Esophagus muscularis mucosa (tissue), 3 donors: ENCODE measurements around the gene NAA60.

Experiments used
- POLR2A ChIP-seq: fragments of 450-650 bp; IDR thresholded peaks from one replicate; pipeline ENCODE4 v1.6.1; 2017; ENCODE audit warnings: antibody characterized with exemption, moderate library complexity, mild to moderate bottlenecking, low read depth
- TF ChIP-seq, protein P1 (sequence below), 3 experiments: fragments of 200-600 bp in 2 of 3; fragments of 450-650 bp in 1 of 3; sonication (generic) in 2 of 3; IDR thresholded peaks; one replicate each; pipeline ENCODE4 v1.5.1; 2017 to 2019; ENCODE audit warnings: antibody characterized with exemption in 3 of 3, mild to moderate bottlenecking in 2 of 3, moderate library complexity in 1 of 3

DNA sequence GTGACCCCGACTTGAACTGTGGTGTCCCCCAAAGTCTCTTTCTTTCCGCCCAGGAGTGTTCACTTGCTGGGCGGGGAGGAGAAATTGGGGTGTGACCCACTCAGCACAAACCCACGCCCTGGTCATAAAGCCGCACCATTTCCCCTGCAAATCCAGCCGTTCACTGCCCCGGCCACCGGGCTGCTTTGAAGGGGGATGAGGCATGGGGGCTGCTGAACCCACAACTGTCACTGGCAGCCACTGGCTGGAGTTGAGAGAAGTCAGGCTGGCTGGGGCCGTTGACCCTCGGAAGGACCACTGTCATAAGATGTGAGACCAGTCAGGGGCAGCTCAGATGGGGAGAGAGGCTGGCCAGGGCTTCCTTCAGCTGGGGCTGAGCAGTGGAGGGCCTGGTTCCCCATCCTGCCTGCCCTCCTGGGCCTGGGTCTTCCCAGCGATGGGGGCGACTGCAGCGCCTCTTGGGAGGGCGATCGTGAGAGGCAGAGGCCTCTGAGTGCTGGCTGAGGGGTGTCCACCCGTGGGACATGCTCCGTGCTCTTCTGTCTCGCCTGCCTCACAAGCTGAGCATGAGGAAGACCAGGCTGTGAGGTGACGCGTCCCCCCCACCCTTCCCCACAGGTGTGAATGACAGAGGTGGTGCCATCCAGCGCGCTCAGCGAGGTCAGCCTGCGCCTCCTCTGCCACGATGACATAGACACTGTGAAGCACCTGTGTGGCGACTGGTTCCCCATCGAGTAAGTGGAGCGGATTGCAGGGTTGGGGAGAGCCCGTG lies 32.3 kb downstream of the NAA60 start:
- TF ChIP-seq, protein P1, sequence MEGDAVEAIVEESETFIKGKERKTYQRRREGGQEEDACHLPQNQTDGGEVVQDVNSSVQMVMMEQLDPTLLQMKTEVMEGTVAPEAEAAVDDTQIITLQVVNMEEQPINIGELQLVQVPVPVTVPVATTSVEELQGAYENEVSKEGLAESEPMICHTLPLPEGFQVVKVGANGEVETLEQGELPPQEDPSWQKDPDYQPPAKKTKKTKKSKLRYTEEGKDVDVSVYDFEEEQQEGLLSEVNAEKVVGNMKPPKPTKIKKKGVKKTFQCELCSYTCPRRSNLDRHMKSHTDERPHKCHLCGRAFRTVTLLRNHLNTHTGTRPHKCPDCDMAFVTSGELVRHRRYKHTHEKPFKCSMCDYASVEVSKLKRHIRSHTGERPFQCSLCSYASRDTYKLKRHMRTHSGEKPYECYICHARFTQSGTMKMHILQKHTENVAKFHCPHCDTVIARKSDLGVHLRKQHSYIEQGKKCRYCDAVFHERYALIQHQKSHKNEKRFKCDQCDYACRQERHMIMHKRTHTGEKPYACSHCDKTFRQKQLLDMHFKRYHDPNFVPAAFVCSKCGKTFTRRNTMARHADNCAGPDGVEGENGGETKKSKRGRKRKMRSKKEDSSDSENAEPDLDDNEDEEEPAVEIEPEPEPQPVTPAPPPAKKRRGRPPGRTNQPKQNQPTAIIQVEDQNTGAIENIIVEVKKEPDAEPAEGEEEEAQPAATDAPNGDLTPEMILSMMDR (IDR thresholded peaks at IDR 0.05), result no peak
- no peak for TF ChIP-seq POLR2A
